K562 (cell line): ENCODE data around the gene OR1E1. TPM values are rescaled to one million over a fixed set of nuclear protein-coding genes. Genes with fewer than 3 reads are reported as not detected.

Source experiments
- ATAC-seq: fragments of 200-7000 bp; cut with Tn5 transposase; 3 replicates; pipeline ENCODE4 v1.9.1; 2020; ENCODE audit warnings: moderate library complexity
- Bru-seq: library from RNA; stranded (reverse); fragments of 400-500 nt; gene quantifications from one replicate; lab custom pipeline; 2021; lab: Mats Ljungman, UMichigan
- BruChase-seq, 2 experiments: library from RNA; stranded (reverse); fragments of 400-500 nt; gene quantifications; one replicate each; lab custom pipeline; 2021; lab: Mats Ljungman, UMichigan
- BruUV-seq: library from RNA; stranded (reverse); fragments of 400-500 nt; replicated peaks from 2 replicates; lab custom pipeline; 2021; lab: Mats Ljungman, UMichigan
- CTCF ChIA-PET: fragments of 300-600 bp; formaldehyde crosslinking; extraction: SDS; loops from one replicate; lab custom pipeline; 2021; ENCODE audit warnings: low intra/inter-chr PET ratio; lab: Yijun Ruan, JAX
- POLR2A ChIA-PET: fragments of 300-600, 350-650 bp; sonication (Branson Sonifier 250); formaldehyde crosslinking; extraction: SDS; loops from one replicate; lab custom pipeline; 2021; ENCODE audit warnings: antibody characterized with exemption, inconsistent platforms; lab: Yijun Ruan, JAX
- DNase-seq, 4 experiments: peaks; one replicate each; pipeline versions ENCODE4 v3.0.0 to v3.0.0-alpha.2; 2011 to 2018; ENCODE audit warnings: low spot score in 3 of 4, mixed read lengths in 3 of 4; ENCODE audit errors: extremely low read depth in 1 of 4
- FAIRE-seq: peaks from 2 replicates; lab custom pipeline; 2011; peaks lifted over from hg19 to GRCh38; lab: Jason Lieb, UNC
- H2AFZ ChIP-seq: 2 replicates; pipeline ENCODE4 v1.6.0; 2011; ENCODE audit warnings: low read depth, low read length, control low read depth, inconsistent platforms
- H3K27ac ChIP-seq: fragments of 200-600 bp; 3 replicates; pipeline ENCODE4 v1.8.0; 2011; ENCODE audit warnings: low read depth, mild to moderate bottlenecking, control low read depth, inconsistent platforms, low read length, moderate library complexity, mixed read lengths; ENCODE audit errors: extremely low read depth
- H3K27me3 ChIP-seq, 2 experiments: fragments of 300-600 bp in 1 of 2; 2 replicates in 1 of 2; 3 replicates in 1 of 2; pipeline versions ENCODE4 v1.6.0 to v1.8.0; 2011; ENCODE audit warnings: inconsistent platforms in 2 of 2, low read length in 2 of 2, mild to moderate bottlenecking in 1 of 2, mixed read lengths in 1 of 2, moderate library complexity in 1 of 2; ENCODE audit not compliant: control insufficient read depth in 2 of 2, insufficient read depth in 2 of 2
- H3K36me3 ChIP-seq: fragments of 300-600 bp; 3 replicates; pipeline ENCODE4 v1.8.0; 2011; ENCODE audit warnings: mild to moderate bottlenecking, low read length, inconsistent platforms; ENCODE audit not compliant: control insufficient read depth, insufficient read depth
- H3K4me1 ChIP-seq, 2 experiments: fragments of 200-600 bp in 1 of 2; replicated peaks in 1 of 2; 2 replicates in 1 of 2; 3 replicates in 1 of 2; pipeline versions ENCODE4 v1.5.1 to v1.8.0; 2011; ENCODE audit warnings: inconsistent platforms in 2 of 2, low read length in 2 of 2, mild to moderate bottlenecking in 1 of 2, mixed read lengths in 1 of 2, moderate library complexity in 1 of 2; ENCODE audit not compliant: control insufficient read depth in 2 of 2, insufficient read depth in 2 of 2
- H3K4me2 ChIP-seq: 2 replicates; pipeline ENCODE4 v1.6.1; 2011; ENCODE audit warnings: low read length, control low read depth, inconsistent platforms, mixed read lengths; ENCODE audit not compliant: insufficient read depth
- H3K4me3 ChIP-seq: fragments of 200-600 bp; sonication (generic), shearing (Covaris generic); 2 replicates; pipeline ENCODE4 v1.5.1; 2016; ENCODE audit warnings: control low read depth, inconsistent platforms
- H3K79me2 ChIP-seq: fragments of 200-600 bp; 3 replicates; pipeline ENCODE4 v1.8.0; 2011; ENCODE audit warnings: low read length, inconsistent platforms; ENCODE audit not compliant: control insufficient read depth, insufficient read depth
- H3K9ac ChIP-seq, 2 experiments: 2 replicates each; pipeline versions ENCODE4 v1.6.0 to v1.6.1; 2011; ENCODE audit warnings: low read depth in 2 of 2, low read length in 2 of 2, control low read depth in 1 of 2, inconsistent platforms in 1 of 2, mild to moderate bottlenecking in 1 of 2, mixed read lengths in 1 of 2; ENCODE audit not compliant: insufficient read depth in 1 of 2
- H3K9me1 ChIP-seq: one replicate; pipeline ENCODE4 v1.6.0; 2011; ENCODE audit warnings: inconsistent platforms, mild to moderate bottlenecking, low read length, moderate library complexity; ENCODE audit not compliant: control insufficient read depth, insufficient read depth
- H3K9me3 ChIP-seq: replicated peaks from 2 replicates; pipeline ENCODE4 v1.5.1; 2011; ENCODE audit warnings: low read depth, low read length, inconsistent platforms; ENCODE audit not compliant: control insufficient read depth, insufficient read depth
- H4K20me1 ChIP-seq: replicated peaks from 2 replicates; pipeline ENCODE4 v1.6.1; 2011; ENCODE audit warnings: low read length, inconsistent platforms, mixed read lengths; ENCODE audit not compliant: control insufficient read depth, insufficient read depth
- BRF1 ChIP-seq: IDR thresholded peaks from 3 replicates; pipeline ENCODE4 v1.6.1; 2011; ENCODE audit warnings: borderline replicate concordance, mild to moderate bottlenecking; ENCODE audit not compliant: insufficient read length; ENCODE audit errors: extremely low read depth
- CBX5 ChIP-seq: IDR thresholded peaks from 2 replicates; pipeline ENCODE4 v1.6.1; 2014; ENCODE audit warnings: low read depth, borderline replicate concordance
- LEF1 ChIP-seq: fragments of 450-650 bp; IDR thresholded peaks from 2 replicates; pipeline ENCODE4 v1.6.1; 2016; ENCODE audit warnings: mild to moderate bottlenecking
- MTA3 ChIP-seq: fragments of 450-650 bp; formaldehyde crosslinking; IDR thresholded peaks from 2 replicates; pipeline ENCODE4 v1.6.1; 2017; ENCODE audit warnings: mild to moderate bottlenecking, borderline replicate concordance
- NFE2L1 ChIP-seq: fragments of 450-650 bp; IDR thresholded peaks from 2 replicates; pipeline ENCODE4 v1.6.1; 2016; ENCODE audit warnings: missing genetic modification characterization, low read depth, mild to moderate bottlenecking, missing compliant biosample characterization, moderate library complexity, borderline replicate concordance
- TAF7 ChIP-seq: fragments of 450-650 bp; IDR thresholded peaks from 2 replicates; pipeline ENCODE4 v1.6.1; 2016; ENCODE audit warnings: missing genetic modification characterization, missing compliant biosample characterization
- ZC3H8 ChIP-seq: fragments of 450-650 bp; IDR thresholded peaks from 2 replicates; pipeline ENCODE4 v1.6.1; 2017
- ZNF592 ChIP-seq: fragments of 450-650 bp; IDR thresholded peaks from 2 replicates; pipeline ENCODE4 v1.6.1; 2017; ENCODE audit warnings: antibody characterized with exemption, mild to moderate bottlenecking
- ZNF77 ChIP-seq: fragments of 250-450 bp; sonication (Bioruptor Pico); IDR thresholded peaks from 2 replicates; pipeline ENCODE4 v1.5.0; 2020
- ZNF778 ChIP-seq: fragments of 450-650 bp; formaldehyde crosslinking; IDR thresholded peaks from 2 replicates; pipeline ENCODE4 v1.4.0; 2020; ENCODE audit warnings: mild to moderate bottlenecking, moderate library complexity
- WGBS: fragments of 100-300 bp; shearing (Covaris generic); methylation state at CpG from one replicate; pipeline ENCODE4 v1.1.6; 2016; ENCODE audit warnings: low coverage, mixed read lengths; ENCODE audit not compliant: insufficient coverage; ENCODE audit errors: missing lambda C conversion rate; 5-methylcytosine and 5-hydroxymethylcytosine counted together
- in situ Hi-C: fragments of 300-500 bp; cut with MboI; formaldehyde crosslinking; loops from 4 replicates; pipeline ENCODE4 v1.15.0; 2018; ENCODE audit warnings: inconsistent platforms, mixed read lengths
- intact Hi-C: fragments of 100-400 bp; cut with micrococcal nuclease; formaldehyde crosslinking; loops from 2 replicates; pipeline ENCODE4 v1.14.2; 2022
- long read RNA-seq, 3 experiments: library from polyadenylated mRNA in 2 of 3; library from RNA in 1 of 3; unstranded in 2 of 3; stranded (forward) in 1 of 3; transcript quantifications; one replicate each; pipeline ENCODE4 v2.0.0, GENCODE V29; 2019 to 2022
- polyA minus RNA-seq, 3 experiments: library from RNA; depleted of rRNA, polyadenylated mRNA; stranded (reverse); fragments of >200 nt; gene quantifications; 2 replicates each; pipeline ENCODE4 v1.2.3, GENCODE V29; 2011
- polyA plus RNA-seq, 8 experiments: library from polyadenylated mRNA; depleted of rRNA in 4 of 8; stranded (reverse) in 5 of 8; unstranded in 3 of 8; fragments of >200 nt; fragmentation: Nextera tagmentation in 2 of 8; fragmentation: Illumina TruSeq in 1 of 8; extraction: Ambion mirVana in 2 of 8; extraction: Trizol in 1 of 8; gene quantifications; 2 replicates each; pipeline versions ENCODE4 v1.2.1 to v1.2.3, GENCODE V29; 2011 to 2014; ENCODE audit warnings: inconsistent platforms in 1 of 8, missing spikeins in 1 of 8
- total RNA-seq, 7 experiments: library from RNA; depleted of rRNA in 6 of 7; stranded (reverse); fragments of >200 nt in 6 of 7; fragmentation: Illumina TruSeq in 2 of 7; extraction: Trizol in 2 of 7; gene quantifications; 2 replicates each; pipeline versions ENCODE4 v1.2.1 to v1.2.3, GENCODE V29; 2011 to 2021; ENCODE audit warnings: low replicate concordance in 1 of 7

OR1E1 gene
- total RNA-seq (2011; cell fraction: chromatin; rRNA removed; ENCODE audit: low replicate concordance) = not detected in 2 replicates
- total RNA-seq (2011; cell fraction: nucleolus; rRNA removed) = not detected in 2 replicates
- not detected in 2 replicates for total RNA-seq (2011; cell fraction: nucleoplasm; rRNA removed)
- total RNA-seq (2014; rRNA removed) (not detected in 2 replicates), total RNA-seq (2014; rRNA removed; fragmentation: Illumina TruSeq; extraction: Trizol) (not detected in 2 replicates), total RNA-seq (2015; rRNA removed; fragmentation: Illumina TruSeq; extraction: Trizol) (not detected in 2 replicates), total RNA-seq (2021) (not detected in 2 replicates), polyA plus RNA-seq (2011; rRNA removed) (not detected in 2 replicates), polyA plus RNA-seq (2014; fragmentation: Illumina TruSeq; extraction: Trizol) (not detected in 2 replicates), polyA plus RNA-seq (2014; fragmentation: Nextera tagmentation; extraction: Ambion mirVana) (not detected), polyA plus RNA-seq (2014; rRNA removed) (not detected in 2 replicates), polyA minus RNA-seq (2011; rRNA and poly(A)+ RNA removed) (not detected in 2 replicates), Bru-seq, nascent RNA (not detected), BruChase-seq, experiment 1, labeled RNA remaining after a 2-hour chase (not detected), BruChase-seq, experiment 2, labeled RNA remaining after a 6-hour chase (not detected)
- polyA plus RNA-seq (2011; cell fraction: cytosol; rRNA removed) = not detected in 2 replicates
- polyA plus RNA-seq (2011; cell fraction: nucleus; rRNA removed) = not detected in 2 replicates
- polyA plus RNA-seq (2012) = not detected in 2 replicates
- not detected in 2 replicates for polyA minus RNA-seq (2011; cell fraction: cytosol; rRNA and poly(A)+ RNA removed)
- polyA minus RNA-seq (2011; cell fraction: nucleus; rRNA and poly(A)+ RNA removed) = not detected in 2 replicates
- long read RNA-seq, experiment 1 = 0 reads
- long read RNA-seq, experiment 2 = 0 reads
- long read RNA-seq, experiment 3 = 0 reads

GRCh38 chr17:3398310-3398709 lies at the start of gene OR1E1:
TSS of gene OR1E1 (minus strand) at chr17:3398410. CDS start at chr17:3398410, 0 bp downstream.
- no peaks in the 10 kb centered on the region for H3K79me2 ChIP-seq
- intact Hi-C loops = no loop called here
- no peaks in the 10 kb centered on the region for H3K4me1 ChIP-seq
- 0% methylated on average over 1 of the region's 1 CpG for WGBS
- BruUV-seq = no TSS peak
- H3K27ac ChIP-seq = no peak within 1 kb of the TSS
- H4K20me1 ChIP-seq = no peaks in the 10 kb centered on the region
- no peaks in the 10 kb centered on the region for H3K9me3 ChIP-seq
- no peak within 1 kb of the TSS for H3K9ac ChIP-seq
- H3K9me1 ChIP-seq = no peaks in the 10 kb centered on the region
- H3K4me3 ChIP-seq = no peak within 1 kb of the TSS
- ChIA-PET CTCF (no interaction called here), POLR2A (no interaction called here)
- H2AFZ ChIP-seq = no peak within 1 kb of the TSS
- H3K27me3 ChIP-seq = no peaks in the 10 kb centered on the region
- in situ Hi-C loops = no loop called here
- H3K4me2 ChIP-seq = no peak within 1 kb of the TSS
- TF ChIP-seq BRF1 (no peak), ZNF77 (CRISPR knock-in tag) (no peak), ZC3H8 (no peak), MTA3 (no peak), ZNF778 (CRISPR knock-in tag) (no peak), LEF1 (no peak), NFE2L1 (tag) (no peak), TAF7 (tag) (no peak), CBX5 (no peak), ZNF592 (no peak)
- DNase-seq (no peak), ATAC-seq (no peak), FAIRE-seq (no peak)
- H3K36me3 ChIP-seq = no peaks in the 10 kb centered on the region
